ENCODE measurements around the gene MED20.
A peak's percentile ranks its signal among the peaks of the same experiment; 100 is the strongest.

Gene MED20

GRCh38 chr6:41941280-41942066 is 20.5 kb upstream of the MED20 start, which contains the start of gene CCND3:
Gene CCND3, minus strand, starts transcription at chr6:41941808. Its CDS starts 159 bp downstream, at chr6:41941649.
- DNase-seq (ENCODE audit: low read depth), result peak; percentile 91

- no peak for DNase-seq (ENCODE audit: low read depth)
Measured at GRCh38 chr6:41940759-41941279, 19.9 kb upstream of the MED20 start.

- DNase-seq (ENCODE audit: low read depth), result no peak
Measured at GRCh38 chr6:41939848-41940758, 19.2 kb upstream of the MED20 start.

GRCh38 chr6:41939176-41939847 is 18.4 kb upstream of the MED20 start:
- DNase-seq (ENCODE audit: low read depth), result no peak

GRCh38 chr6:41938590-41939175 is 17.7 kb upstream of the MED20 start:
- no peak for DNase-seq (ENCODE audit: low read depth)

GRCh38 chr6:41937861-41938574 is 17.1 kb upstream of the MED20 start:
- DNase-seq (ENCODE audit: low read depth), result no peak

GRCh38 chr6:41937472-41937860 is 16.5 kb upstream of the MED20 start:
- DNase-seq (ENCODE audit: low read depth), result no peak

- peak; percentile 64 for DNase-seq (ENCODE audit: low read depth)
Measured at GRCh38 chr6:41936073-41936837, 15.3 kb upstream of the MED20 start.

- no peak for DNase-seq (ENCODE audit: low read depth)
Measured at GRCh38 chr6:41935685-41936072, 14.7 kb upstream of the MED20 start.

GRCh38 chr6:41935193-41935574 is 14.2 kb upstream of the MED20 start:
- no peak for DNase-seq (ENCODE audit: low read depth)

- DNase-seq (ENCODE audit: low read depth), result no peak
Measured at GRCh38 chr6:41934278-41935192, 13.6 kb upstream of the MED20 start.

GRCh38 chr6:41932378-41932777 is 11.4 kb upstream of the MED20 start:
- no peak for DNase-seq (ENCODE audit: low read depth)

GRCh38 chr6:41931792-41932191 is 10.9 kb upstream of the MED20 start:
- no peak for DNase-seq (ENCODE audit: low read depth)

GRCh38 chr6:41929924-41930323 is 9.0 kb upstream of the MED20 start:
- DNase-seq (ENCODE audit: low read depth), result no peak

- no peak for DNase-seq (ENCODE audit: low read depth)
Measured at GRCh38 chr6:41927253-41927652, 6.3 kb upstream of the MED20 start.

- no peak for DNase-seq (ENCODE audit: low read depth)
Measured at GRCh38 chr6:41922154-41922553, 1.2 kb upstream of the MED20 start.

- no peak for DNase-seq (ENCODE audit: low read depth)
Measured at GRCh38 chr6:41921712-41921998, 716 bp upstream of the MED20 start.

- DNase-seq (ENCODE audit: low read depth), result no peak
Measured at GRCh38 chr6:41917528-41917927, 3.4 kb downstream of the MED20 start.

GRCh38 chr6:41914869-41915530 is 5.9 kb downstream of the MED20 start:
- no peak for DNase-seq (ENCODE audit: low read depth)
